ENCODE results near the gene DEFB118.
"Not testable (repeated sequence)": the region's sequence is repeated elsewhere in the genome, so short reads cannot be mapped to it uniquely, and the experiment has no call there.

DEFB118 gene

GRCh38 chr20:31368301-31368700 lies at the start of gene DEFB118:
Gene DEFB118, plus strand, starts transcription at chr20:31368601. Its CDS starts 50 bp downstream, at chr20:31368651.
- in situ Hi-C loops (cut with MboI; ENCODE audit: low sequenced_read_pairs), result no loop called here

DNA sequence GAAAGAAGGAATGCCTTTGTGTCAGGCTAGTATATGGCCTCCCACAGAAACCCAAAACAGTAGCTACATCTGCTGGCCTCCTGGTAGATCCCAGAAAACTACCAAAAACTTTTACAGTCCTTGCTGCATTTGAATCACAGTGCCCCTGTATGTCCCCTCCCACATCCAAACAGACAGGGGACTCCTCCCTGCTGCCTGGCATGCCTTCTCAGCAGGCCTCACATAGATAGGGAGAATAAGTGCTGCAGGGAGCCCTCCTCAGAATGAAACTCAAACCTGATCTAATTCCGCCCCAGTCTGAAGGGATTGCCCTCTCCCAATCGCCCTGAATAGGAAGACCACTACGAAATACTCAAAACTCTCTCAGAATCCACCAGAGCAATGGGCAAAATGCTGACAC lies 45.9 kb upstream of the DEFB118 start:
- in situ Hi-C loops (cut with MboI; ENCODE audit: low sequenced_read_pairs), result no loop called here

GRCh38 chr20:31330893-31331292 lies 37.5 kb upstream of the DEFB118 start:
- in situ Hi-C loops (cut with MboI; ENCODE audit: low sequenced_read_pairs), result no loop called here

DNA sequence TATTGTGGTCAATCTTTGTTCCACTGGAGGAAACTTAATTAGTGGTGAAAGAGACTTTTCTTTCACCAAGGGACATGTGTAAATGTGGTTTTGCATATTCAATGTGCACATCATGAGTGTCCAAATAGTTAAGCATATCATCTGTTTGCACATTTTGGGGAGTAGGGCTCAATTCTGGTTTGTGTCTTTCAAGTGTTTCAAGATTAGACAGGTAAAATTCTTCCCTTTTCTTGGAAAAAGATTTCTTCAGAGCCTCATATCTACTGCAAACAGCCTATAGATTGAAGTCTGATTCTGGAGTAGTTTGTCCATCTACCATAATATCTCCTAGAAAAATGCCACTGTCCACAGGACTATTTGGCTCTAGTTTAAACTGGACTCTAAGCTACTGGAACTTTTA lies 26.9 kb upstream of the DEFB118 start:
- in situ Hi-C loops (cut with MboI; ENCODE audit: low sequenced_read_pairs), result no loop called here

DNA sequence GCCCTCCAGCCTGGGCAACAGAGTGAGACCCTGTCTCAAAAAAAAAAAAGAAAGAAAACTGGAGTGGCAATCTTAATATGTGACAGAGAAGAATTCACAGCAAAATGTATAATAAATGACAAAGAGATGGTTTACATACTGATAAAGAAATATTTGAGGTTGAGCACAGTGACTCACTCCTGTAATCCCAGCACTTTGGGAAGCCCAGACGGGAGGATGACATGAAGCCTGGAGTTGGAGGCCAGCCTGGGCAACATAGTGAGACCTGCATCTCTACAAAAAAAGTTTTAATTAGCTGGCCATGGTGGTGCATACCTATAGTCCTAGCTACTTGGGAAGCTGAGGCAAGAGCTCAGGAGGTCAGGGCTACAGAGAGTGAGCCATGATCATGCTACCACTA lies 12.4 kb upstream of the DEFB118 start:
- in situ Hi-C loops (cut with MboI; ENCODE audit: low sequenced_read_pairs), result no loop called here

- in situ Hi-C loops (cut with MboI; ENCODE audit: low sequenced_read_pairs), result no loop called here
These were observed 5.1 kb upstream of the DEFB118 start for GRCh38 chr20:31363295-31363694.

DNA sequence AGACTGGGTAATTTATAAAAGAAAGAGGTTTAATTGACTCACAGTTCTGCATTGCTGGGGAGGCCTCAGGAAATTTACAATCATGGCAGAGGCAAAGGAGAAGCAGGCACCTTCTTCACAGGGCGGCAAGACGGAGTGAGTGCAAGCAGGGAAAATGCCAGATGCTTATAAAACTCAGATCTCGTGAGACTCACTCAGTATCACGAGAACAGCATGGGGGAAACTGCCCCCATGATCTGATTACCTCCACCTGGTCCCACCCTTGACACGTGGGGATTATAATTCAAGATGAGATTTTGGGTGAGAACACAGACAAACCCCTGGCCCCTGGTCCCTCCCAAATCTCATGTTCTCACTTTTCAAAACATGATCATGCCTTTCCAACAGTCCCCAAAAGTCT lies 4.1 kb upstream of the DEFB118 start:
- in situ Hi-C loops (cut with MboI; ENCODE audit: low sequenced_read_pairs), result not testable (repeated sequence)

DNA sequence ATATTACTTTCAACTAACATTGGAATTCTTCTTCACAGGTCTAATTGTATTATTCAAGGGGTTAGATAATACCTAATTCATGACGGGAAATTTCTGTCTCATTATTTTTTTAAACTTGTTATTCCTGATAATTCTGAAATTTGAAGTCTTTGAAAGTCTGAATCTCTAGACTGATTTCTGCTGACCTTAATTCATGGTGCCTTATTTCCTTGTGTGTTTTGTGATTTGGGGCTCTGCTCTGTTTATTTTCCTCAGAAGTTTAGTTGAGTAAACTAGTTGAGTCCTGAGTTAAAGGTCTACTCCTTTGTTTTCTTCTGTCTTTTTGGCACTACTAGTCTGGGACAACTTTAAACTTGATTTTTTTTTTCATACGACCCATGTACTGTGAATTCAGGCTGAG lies 5.9 kb downstream of the DEFB118 start:
- in situ Hi-C loops (cut with MboI; ENCODE audit: low sequenced_read_pairs), result no loop called here

DNA sequence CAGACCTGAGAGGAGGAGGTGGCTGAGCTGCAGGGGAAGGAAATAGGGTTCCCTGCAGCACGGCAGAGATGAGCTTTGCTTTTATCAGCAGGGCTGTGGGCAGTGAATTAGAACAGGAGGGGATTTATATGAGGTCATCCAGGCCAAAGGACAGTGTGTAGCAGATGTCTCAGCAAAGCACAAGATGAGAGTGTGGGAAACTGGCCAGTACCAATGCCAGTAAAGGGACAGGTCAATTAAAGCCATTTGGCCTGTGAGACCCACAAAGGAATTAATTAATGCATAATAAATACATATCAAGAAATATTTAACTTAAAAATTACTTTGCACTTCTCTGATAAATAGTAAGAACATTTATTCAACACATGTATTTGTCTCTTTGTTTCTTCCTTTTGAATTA lies 22.1 kb downstream of the DEFB118 start, which contains the start of gene DEFB119:
Gene DEFB119, minus strand, starts transcription at position 101 of the 400 bp plus-strand sequence. CDS start 107 bp downstream, outside the sequence.
- in situ Hi-C loops (cut with MboI; ENCODE audit: low sequenced_read_pairs), result no loop called here

DNA sequence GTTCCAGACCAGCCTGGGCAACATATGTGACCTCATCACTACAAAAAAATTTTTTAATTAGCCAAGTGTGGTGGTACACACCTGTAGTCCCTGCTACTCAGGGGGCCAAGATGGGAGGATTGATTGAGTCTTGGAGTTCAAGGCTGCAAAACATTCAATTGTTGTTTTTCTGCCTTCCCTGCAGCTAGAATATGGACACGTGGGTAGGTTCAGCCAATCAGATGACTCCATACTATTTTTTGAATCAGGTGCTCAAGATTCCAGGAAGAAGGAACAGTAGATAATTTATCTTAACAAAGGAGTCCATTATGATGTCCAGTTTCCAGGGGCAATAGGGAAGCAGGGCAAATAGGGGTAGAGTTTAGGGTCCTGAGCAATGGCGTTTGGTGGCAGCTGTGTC lies 24.4 kb downstream of the DEFB118 start:
- in situ Hi-C loops (cut with MboI; ENCODE audit: low sequenced_read_pairs), result no loop called here

GRCh38 chr20:31394900-31395299 lies 26.5 kb downstream of the DEFB118 start:
- in situ Hi-C loops (cut with MboI; ENCODE audit: low sequenced_read_pairs), result no loop called here

DNA sequence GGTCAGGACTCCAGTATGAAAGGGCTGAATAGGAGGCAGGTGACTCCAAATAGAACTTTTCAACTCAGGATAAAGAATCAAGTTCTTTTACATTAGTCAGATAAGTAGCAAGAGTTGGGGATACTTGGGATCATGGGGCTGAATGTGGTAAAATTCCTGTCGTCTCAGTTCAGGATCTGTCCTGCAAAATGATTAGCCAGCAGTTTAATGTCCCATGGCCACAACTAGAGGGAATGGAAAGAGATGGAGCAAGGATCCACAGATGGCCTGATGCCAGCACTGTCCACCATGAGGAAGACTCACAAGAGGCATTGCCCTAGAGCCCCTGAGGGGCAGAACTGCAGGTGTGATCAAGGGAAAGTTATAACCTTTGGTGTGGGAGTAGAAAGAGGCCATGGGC lies 35.5 kb downstream of the DEFB118 start:
- in situ Hi-C loops (cut with MboI; ENCODE audit: low sequenced_read_pairs), result no loop called here

DNA sequence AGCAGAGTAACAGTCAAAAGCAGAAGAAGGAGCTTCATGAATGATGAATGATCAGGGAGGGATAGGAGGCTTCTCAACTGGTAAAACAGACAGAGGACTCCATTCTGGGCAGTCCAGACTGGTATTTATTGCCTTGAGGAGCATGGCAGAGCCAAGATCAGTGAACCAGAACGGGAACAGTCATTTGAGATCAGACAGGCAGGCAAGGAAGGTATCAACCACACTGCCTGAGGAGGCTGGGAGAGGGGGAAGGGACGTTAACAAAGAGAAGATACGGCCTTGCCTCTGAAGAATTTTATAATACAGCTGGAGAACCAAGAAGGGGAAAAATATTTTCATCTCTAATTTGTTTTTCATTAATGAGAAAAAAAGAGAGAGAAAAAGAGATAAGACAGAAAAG lies 37.7 kb downstream of the DEFB118 start, which contains the start of gene DEFB121:
Gene DEFB121, minus strand, starts transcription at position 101 of the 400 bp plus-strand sequence. Its CDS starts 63 bp downstream, at position 38.
- in situ Hi-C loops (cut with MboI; ENCODE audit: low sequenced_read_pairs), result no loop called here

GRCh38 chr20:31410011-31410410 lies 41.6 kb downstream of the DEFB118 start:
- in situ Hi-C loops (cut with MboI; ENCODE audit: low sequenced_read_pairs), result no loop called here

DNA sequence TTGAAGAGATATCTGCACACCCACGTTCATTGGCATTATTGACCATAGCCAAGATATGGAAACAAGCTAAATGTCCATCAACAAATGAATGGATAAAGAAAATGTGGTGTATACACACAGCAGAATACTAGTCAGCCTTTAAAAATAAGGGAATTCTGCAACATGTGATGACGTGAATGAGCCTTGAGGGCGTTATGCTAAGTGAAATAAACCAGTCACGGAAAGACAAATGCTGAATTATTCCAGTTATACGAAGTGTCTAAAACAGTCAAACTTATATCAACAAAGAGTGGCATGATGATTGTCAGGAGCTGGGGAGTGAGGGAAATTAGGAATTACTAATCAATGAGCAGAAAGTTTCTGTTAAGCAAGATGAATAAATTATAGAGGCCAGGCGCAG lies 46.0 kb downstream of the DEFB118 start:
- in situ Hi-C loops (cut with MboI; ENCODE audit: low sequenced_read_pairs), result no loop called here

DNA sequence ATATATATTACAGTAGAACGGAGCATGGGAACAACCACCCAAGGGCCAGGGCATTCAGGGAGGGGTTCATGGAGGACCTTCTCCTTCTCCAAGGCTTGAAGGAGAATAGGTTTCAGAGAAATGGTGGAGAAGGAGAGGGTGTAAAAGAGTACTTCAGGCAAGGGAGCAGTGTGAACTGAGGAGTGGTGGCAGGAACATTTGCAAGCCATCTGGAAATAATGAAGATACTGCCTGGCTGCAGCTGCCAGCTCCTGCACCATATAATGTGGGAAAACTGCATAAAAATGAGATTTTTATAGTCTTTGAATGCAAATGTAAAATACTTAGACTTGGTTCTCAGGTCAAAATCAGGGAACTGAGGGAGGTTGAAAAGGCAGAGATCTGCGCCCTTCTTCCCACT lies 47.3 kb downstream of the DEFB118 start:
- in situ Hi-C loops (cut with MboI; ENCODE audit: low sequenced_read_pairs), result no loop called here

- in situ Hi-C loops (cut with MboI; ENCODE audit: low sequenced_read_pairs), result no loop called here
These were observed 49.9 kb downstream of the DEFB118 start for GRCh38 chr20:31418307-31418706.
